Measurements from ENCODE around the gene DOCK1. TPM values are rescaled to one million over a fixed set of nuclear protein-coding genes. Genes with fewer than 3 reads are reported as not detected.

The DOCK1 gene
- total RNA-seq, 1 donor from 2014 or later: 72.6 TPM

DNA sequence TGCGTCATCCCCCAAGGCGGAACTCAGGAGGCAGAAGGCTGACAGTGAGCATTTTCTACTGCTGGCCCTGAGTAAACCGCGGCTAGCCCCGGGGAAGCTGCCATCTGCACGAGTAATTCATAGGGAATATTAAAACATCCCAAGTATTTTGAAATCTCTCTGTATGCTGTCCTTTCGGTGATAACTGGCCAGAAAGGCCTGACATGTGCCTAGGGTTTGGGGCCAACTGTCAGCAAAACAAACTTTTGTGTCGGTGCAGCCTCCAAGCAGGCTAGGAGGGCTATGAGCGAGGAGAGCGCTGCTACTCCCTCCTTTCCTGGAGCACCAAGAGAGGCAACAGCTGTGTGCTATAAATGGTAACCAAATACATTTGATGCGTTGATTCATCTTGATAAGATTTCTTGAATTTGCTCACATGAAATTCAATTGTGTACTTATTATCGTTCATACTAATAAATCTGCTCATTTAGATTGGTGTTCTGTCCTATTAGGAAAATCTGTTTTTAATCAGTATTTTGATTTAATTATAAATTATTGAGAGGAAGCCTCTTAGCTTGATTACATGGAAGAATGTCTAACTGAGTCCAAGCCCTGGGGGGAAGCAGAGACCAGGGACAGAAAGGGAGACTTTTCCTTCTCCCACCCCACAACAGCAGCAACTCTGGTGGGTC lies 519.5 kb downstream of the DOCK1 start:
- no peaks in the 10 kb centered on the region for H3K9me3 Mint-ChIP-seq
- H3K79me2 ChIP-seq (ENCODE audit: low read depth): no peaks in the 10 kb centered on the region
- H3K36me3 ChIP-seq: no peaks in the 10 kb centered on the region
- H3K27me3 Mint-ChIP-seq (ENCODE audit: insufficient read depth, low read depth): peaks cover 3% of the 10 kb centered on the region
- no peak overlapping the region for H3K4me2 ChIP-seq
- no peak for DNase-seq (ENCODE audit: low spot score)
- H3K9me3 ChIP-seq (ENCODE audit: low read depth): no peaks in the 10 kb centered on the region
- no peak overlapping the region for H3K27ac Mint-ChIP-seq
- H3K4me1 Mint-ChIP-seq: peaks cover 12% of the 10 kb centered on the region
- no peak overlapping the region for H2AFZ ChIP-seq (replicated peaks)
- no peaks in the 10 kb centered on the region for H3F3A ChIP-seq (ENCODE audit: low read depth)
- H3K4me3 Mint-ChIP-seq: no peak overlapping the region
- H3K27me3 ChIP-seq: no peaks in the 10 kb centered on the region
- no peaks in the 10 kb centered on the region for H3K4me1 ChIP-seq
- no peak overlapping the region for H3K27ac ChIP-seq
- H3K36me3 Mint-ChIP-seq: peaks cover 25% of the 10 kb centered on the region
- no peak overlapping the region for H3K4me3 ChIP-seq
- TF ChIP-seq EZH2phosphoT487 (IDR thresholded peaks at IDR 0.05): no peak
- no peak for TF ChIP-seq EZH2 (IDR thresholded peaks at IDR 0.05)
- TF ChIP-seq, protein P1, sequence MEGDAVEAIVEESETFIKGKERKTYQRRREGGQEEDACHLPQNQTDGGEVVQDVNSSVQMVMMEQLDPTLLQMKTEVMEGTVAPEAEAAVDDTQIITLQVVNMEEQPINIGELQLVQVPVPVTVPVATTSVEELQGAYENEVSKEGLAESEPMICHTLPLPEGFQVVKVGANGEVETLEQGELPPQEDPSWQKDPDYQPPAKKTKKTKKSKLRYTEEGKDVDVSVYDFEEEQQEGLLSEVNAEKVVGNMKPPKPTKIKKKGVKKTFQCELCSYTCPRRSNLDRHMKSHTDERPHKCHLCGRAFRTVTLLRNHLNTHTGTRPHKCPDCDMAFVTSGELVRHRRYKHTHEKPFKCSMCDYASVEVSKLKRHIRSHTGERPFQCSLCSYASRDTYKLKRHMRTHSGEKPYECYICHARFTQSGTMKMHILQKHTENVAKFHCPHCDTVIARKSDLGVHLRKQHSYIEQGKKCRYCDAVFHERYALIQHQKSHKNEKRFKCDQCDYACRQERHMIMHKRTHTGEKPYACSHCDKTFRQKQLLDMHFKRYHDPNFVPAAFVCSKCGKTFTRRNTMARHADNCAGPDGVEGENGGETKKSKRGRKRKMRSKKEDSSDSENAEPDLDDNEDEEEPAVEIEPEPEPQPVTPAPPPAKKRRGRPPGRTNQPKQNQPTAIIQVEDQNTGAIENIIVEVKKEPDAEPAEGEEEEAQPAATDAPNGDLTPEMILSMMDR (IDR thresholded peaks at IDR 0.05): no peak
- H3K9ac ChIP-seq: no peak overlapping the region
- no peaks in the 10 kb centered on the region for H4K20me1 ChIP-seq (ENCODE audit: low read depth)

DNA sequence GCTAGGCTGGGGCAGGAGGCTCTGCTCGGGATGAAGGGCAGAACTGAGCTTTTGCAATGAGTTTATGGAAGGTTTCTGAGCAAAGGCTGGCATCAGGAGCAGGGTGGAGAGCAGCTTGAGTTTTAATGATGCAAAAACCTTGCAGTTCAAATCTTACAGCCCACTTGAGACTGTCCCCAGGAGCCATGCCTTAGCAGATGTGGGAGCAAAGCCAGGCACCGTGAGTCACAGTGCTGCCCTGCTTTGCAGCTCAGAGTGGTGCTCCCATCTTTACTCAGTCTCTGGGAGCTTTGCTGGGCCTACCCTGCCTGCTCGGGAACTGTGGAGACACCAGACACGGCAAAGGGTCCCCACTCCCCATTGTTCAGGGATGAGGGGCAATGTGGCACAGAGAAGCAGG lies 521.5 kb downstream of the DOCK1 start:
- no peak overlapping the region for H2AFZ ChIP-seq (replicated peaks)
- peaks cover 25% of the 10 kb centered on the region for H3K36me3 Mint-ChIP-seq
- H3K9me3 ChIP-seq (ENCODE audit: low read depth): no peaks in the 10 kb centered on the region
- no peaks in the 10 kb centered on the region for H3K27me3 ChIP-seq
- no peak for DNase-seq (ENCODE audit: low spot score)
- no peak overlapping the region for H3K9ac ChIP-seq
- peaks cover 12% of the 10 kb centered on the region for H3K4me1 Mint-ChIP-seq
- H3K4me3 ChIP-seq: no peak overlapping the region
- H4K20me1 ChIP-seq (ENCODE audit: low read depth): no peaks in the 10 kb centered on the region
- H3K27me3 Mint-ChIP-seq (ENCODE audit: insufficient read depth, low read depth): peaks cover 3% of the 10 kb centered on the region
- H3K4me1 ChIP-seq: no peaks in the 10 kb centered on the region
- no peak overlapping the region for H3K4me3 Mint-ChIP-seq
- TF ChIP-seq EZH2phosphoT487 (IDR thresholded peaks at IDR 0.05) (no peak), EZH2 (IDR thresholded peaks at IDR 0.05) (no peak)
- TF ChIP-seq, protein P1 (IDR thresholded peaks at IDR 0.05): no peak
- H3K36me3 ChIP-seq: no peaks in the 10 kb centered on the region
- H3K4me2 ChIP-seq: no peak overlapping the region
- no peaks in the 10 kb centered on the region for H3F3A ChIP-seq (ENCODE audit: low read depth)
- peaks cover 3% of the 10 kb centered on the region for H3K9me3 Mint-ChIP-seq
- H3K27ac ChIP-seq: no peak overlapping the region
- no peaks in the 10 kb centered on the region for H3K79me2 ChIP-seq (ENCODE audit: low read depth)
- no peak overlapping the region for H3K27ac Mint-ChIP-seq

DNA sequence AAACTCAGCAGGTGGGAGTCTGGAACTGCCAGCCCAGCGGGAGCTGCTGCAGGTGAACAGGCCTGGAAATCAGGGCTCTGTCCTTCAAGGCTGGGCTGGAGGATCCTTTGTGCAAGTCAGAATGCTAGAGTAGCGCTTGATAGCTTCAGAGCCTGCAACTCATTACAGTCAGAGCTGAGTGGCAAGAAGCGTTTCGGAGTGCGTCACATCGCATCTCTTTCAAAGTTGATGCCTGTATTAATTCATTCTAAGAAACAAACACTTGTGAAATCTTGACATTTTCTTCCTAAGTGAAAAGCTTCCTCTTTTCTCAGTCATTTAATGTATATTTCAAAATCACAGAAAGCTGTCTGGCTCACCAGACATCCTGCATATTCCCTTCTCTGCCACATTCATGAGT lies 522.7 kb downstream of the DOCK1 start:
- H3K36me3 ChIP-seq: no peaks in the 10 kb centered on the region
- Mint-ChIP-seq H3K27me3 (ENCODE audit: insufficient read depth, low read depth) (peaks cover 3% of the 10 kb centered on the region), H3K27ac (no peak overlapping the region), H3K4me1 (peaks cover 12% of the 10 kb centered on the region), H3K4me3 (no peak overlapping the region), H3K36me3 (peaks cover 31% of the 10 kb centered on the region), H3K9me3 (peaks cover 11% of the 10 kb centered on the region)
- DNase-seq (ENCODE audit: low spot score): no peak
- no peaks in the 10 kb centered on the region for H3K4me1 ChIP-seq
- no peak overlapping the region for H3K27ac ChIP-seq
- H3F3A ChIP-seq (ENCODE audit: low read depth): no peaks in the 10 kb centered on the region
- no peak overlapping the region for H3K4me3 ChIP-seq
- no peaks in the 10 kb centered on the region for H4K20me1 ChIP-seq (ENCODE audit: low read depth)
- H3K9me3 ChIP-seq (ENCODE audit: low read depth): no peaks in the 10 kb centered on the region
- no peaks in the 10 kb centered on the region for H3K27me3 ChIP-seq
- no peaks in the 10 kb centered on the region for H3K79me2 ChIP-seq (ENCODE audit: low read depth)
- no peak overlapping the region for H2AFZ ChIP-seq (replicated peaks)
- TF ChIP-seq EZH2phosphoT487 (IDR thresholded peaks at IDR 0.05) (no peak), EZH2 (IDR thresholded peaks at IDR 0.05) (no peak)
- TF ChIP-seq, protein P1 (IDR thresholded peaks at IDR 0.05): no peak
- H3K4me2 ChIP-seq: no peak overlapping the region
- no peak overlapping the region for H3K9ac ChIP-seq
